Measurements from ENCODE around the gene RAPGEF4. TPM values are rescaled to one million over a fixed set of nuclear protein-coding genes. Genes with fewer than 3 reads are reported as not detected.

RAPGEF4 gene
- total and polyA plus RNA-seq, 11 donors = 1.3 to 21.2 (median 10.5) TPM

GRCh38 chr2:172768401-172768800 is 32.8 kb downstream of the RAPGEF4 start:
- H3K36me3 ChIP-seq = no peaks in the 10 kb centered on the region

GRCh38 chr2:172769879-172770278 is 34.2 kb downstream of the RAPGEF4 start:
- Histone ChIP-seq H3K27me3 (no peaks in the 10 kb centered on the region), H3K9me3 (no peaks in the 10 kb centered on the region), H3K27ac (no peak overlapping the region), H3K4me3 (no peak overlapping the region), H3K36me3 (no peaks in the 10 kb centered on the region), H3K4me1 (no peaks in the 10 kb centered on the region)
- 84 to 100% (median 87%) methylated on average over 1 of the region's 1 CpG for WGBS, 4 donors
- no peak for ATAC-seq
- no peak for TF ChIP-seq POLR2A (IDR thresholded peaks at IDR 0.05)
- no peak for TF ChIP-seq CTCF (IDR thresholded peaks at IDR 0.05)
- intact Hi-C loops (cut with DNase I) = no loop called here
- no peak for DNase-seq

More at GRCh38 chr2:172768401-172768800, 32.8 kb downstream of the RAPGEF4 start:
- intact Hi-C loops (cut with DNase I) = no loop called here
- Histone ChIP-seq H3K4me3 (no peak overlapping the region), H3K4me1 (no peaks in the 10 kb centered on the region), H3K27me3 (no peaks in the 10 kb centered on the region), H3K27ac (no peak overlapping the region), H3K9me3 (no peaks in the 10 kb centered on the region)
- ATAC-seq = no peak
- TF ChIP-seq POLR2A (IDR thresholded peaks at IDR 0.05) (no peak), CTCF (IDR thresholded peaks at IDR 0.05) (no peak)
- no peak for DNase-seq
- 77 to 89% (median 87%) methylated on average over 4 of the region's 4 CpGs for WGBS, 4 donors

- H3K36me3 ChIP-seq = no peaks in the 10 kb centered on the region
- H3K9me3 ChIP-seq = no peaks in the 10 kb centered on the region
- H3K4me3 ChIP-seq = no peak overlapping the region
- ATAC-seq (no peak), DNase-seq (no peak)
- H3K27ac ChIP-seq = no peak overlapping the region
- H3K27me3 ChIP-seq = no peaks in the 10 kb centered on the region
- TF ChIP-seq CTCF (IDR thresholded peaks at IDR 0.05) (no peak), POLR2A (IDR thresholded peaks at IDR 0.05) (no peak)
- intact Hi-C loops (cut with DNase I) = no loop called here
- H3K4me1 ChIP-seq = no peaks in the 10 kb centered on the region
Observed at GRCh38 chr2:172770887-172771286, 35.2 kb downstream of the RAPGEF4 start.

- ATAC-seq (no peak), DNase-seq (no peak)
- Histone ChIP-seq H3K4me3 (no peak overlapping the region), H3K4me1 (no peaks in the 10 kb centered on the region), H3K9me3 (no peaks in the 10 kb centered on the region), H3K27me3 (no peaks in the 10 kb centered on the region), H3K36me3 (no peaks in the 10 kb centered on the region), H3K27ac (no peak overlapping the region)
- intact Hi-C loops (cut with DNase I) = no loop called here
- 81 to 91% (median 88%) methylated on average over 5 of the region's 5 CpGs for WGBS, 4 donors
- no peak for TF ChIP-seq CTCF (IDR thresholded peaks at IDR 0.05)
Observed at GRCh38 chr2:172772633-172773032, 37.0 kb downstream of the RAPGEF4 start.
